Activated T-cell treated with anti-CD3 and anti-CD28 coated beads for 1 hour (primary cell): ENCODE data around the gene PRKG1.

Experiments used
- DNase-seq: peaks from one replicate; pipeline ENCODE4 v3.0.0-alpha.2; 2020; ENCODE audit warnings: low read depth

Gene PRKG1

DNA sequence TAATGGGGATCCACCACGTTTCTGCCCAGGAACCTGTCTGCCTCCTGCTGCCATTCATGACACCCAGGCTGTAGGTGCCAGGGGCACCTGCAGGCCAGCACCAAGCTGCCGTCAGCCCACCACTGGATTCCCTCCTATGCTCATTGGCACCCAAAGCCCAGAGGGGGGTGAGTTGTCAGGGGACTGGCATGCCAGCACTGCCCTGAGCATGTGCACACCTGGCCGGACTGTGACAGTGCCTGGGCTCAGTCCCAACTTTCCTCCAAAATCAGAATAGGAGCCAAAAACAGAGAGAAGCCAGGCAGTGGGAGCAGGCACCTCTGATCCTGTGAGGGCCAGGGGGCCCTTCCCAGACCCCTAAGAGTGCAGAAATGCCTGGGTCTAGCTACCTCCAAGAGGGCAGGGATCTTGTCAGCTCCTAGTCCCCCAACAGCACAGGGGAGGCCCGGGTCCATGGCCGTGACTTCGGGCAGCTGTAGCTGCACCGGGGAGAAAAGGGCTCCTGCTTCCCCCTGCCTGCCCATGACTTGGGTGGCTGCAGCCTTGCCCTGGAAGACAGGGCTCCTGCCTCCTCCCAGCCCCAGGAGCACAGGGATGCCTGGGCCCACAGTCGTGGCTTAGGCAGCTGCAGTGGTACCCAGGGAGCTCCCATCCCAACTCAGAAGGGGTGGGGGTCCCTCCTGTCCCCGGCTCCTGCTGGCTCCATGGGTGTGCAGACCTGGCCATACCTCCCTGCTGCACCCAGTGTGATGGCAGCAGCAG, 990.0 kb downstream of the PRKG1 start:
- no peak for DNase-seq

DNA sequence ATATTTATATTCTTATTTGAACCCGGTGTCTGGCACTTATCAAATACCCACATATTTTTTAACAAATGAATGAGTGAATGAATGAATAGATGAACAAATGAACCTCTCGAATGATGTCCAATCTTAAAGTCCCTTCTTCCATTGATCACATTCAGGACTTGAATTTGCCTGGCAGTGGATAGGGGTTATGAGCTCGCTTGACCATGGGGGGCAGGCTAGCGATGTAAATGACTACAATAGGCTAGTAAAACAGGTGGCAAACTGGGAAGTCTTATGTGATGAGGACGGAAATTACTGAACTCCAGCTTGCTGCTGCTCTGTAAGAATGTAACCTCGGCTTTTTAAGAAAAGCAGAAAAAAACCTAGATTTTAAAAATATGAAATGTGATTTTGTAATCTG, 992.1 kb downstream of the PRKG1 start:
- no peak for DNase-seq

DNA sequence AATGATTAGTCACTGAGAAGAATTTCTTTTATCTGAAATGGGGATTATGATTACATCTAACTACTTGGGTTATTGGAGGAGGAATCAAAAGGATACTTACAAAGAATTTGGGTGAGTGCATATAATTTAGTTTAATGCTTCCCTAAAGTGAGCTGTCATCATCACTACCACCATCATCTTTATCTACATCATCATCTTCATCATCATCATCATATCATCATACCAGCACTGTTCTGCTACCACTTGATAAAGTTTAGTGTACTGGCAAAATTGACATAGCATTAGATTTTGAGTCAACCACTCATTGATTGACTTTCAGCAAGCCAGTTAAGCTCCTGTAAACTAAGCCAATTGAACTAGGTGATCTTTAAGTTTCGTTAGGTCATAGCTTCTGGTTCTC, 994.2 kb downstream of the PRKG1 start:
- DNase-seq: no peak

DNA sequence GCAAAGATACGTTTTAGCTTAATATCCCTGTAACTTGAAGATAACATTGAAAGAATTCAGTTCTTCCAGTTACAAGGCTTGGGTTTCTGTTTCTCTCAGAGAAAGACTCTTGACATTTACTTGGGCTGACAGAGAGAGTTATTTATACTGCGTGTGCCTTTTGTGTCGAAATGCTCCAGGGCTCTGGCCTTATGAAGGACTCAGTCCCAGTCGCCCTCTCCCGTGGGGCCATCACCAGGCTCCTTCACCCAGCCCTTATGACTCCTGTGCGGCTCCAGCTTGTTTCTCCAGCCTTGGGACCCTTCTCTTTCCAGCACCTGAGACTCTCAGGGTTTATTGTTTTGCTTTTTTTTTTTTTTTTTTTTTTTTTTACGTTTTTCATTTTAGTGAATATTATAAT, 997.5 kb downstream of the PRKG1 start:
- no peak for DNase-seq

DNA sequence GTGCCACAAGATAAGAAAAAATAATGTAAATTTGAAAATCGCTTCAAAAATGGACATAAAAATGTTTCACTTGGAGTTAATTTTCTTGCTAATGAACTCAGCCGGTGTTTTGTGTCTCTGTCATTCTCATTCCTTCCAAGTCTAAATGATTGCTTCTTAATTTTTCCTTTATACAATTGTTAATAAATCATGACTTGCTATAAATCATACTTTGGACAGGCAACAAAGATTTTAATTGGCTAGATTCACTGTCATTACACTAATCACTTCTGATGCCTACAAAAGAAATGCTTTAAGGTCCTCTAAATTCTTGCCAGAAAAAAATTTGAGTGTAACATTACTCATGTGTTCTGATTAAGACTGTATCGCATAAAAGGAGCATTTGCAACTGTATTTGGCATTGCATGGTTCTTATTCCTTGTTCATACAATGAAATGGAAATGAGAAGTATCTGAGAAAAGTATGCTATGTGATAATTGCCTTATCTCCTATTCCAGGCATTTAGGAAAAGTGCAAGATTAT, 1000.3 kb downstream of the PRKG1 start:
- no peak for DNase-seq

DNA sequence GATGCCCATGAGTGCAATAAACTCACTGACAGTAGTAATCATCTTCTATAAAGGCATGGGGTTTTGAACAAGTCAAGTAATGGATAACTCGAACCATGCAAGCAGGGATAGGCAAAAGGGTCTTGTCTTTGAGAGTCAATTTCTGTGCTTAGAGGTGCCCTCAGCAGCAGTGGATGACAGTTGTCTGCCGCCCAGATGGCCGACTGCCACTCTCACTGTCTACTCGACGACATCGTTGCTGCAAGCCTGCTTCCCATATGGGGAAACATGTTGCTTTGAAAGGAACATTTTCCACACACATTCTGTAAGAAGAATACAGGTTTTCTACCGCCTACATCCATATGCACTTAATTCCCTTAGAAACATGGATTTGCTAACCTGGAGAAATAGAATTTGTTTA, 1003.5 kb downstream of the PRKG1 start:
- no peak for DNase-seq

DNA sequence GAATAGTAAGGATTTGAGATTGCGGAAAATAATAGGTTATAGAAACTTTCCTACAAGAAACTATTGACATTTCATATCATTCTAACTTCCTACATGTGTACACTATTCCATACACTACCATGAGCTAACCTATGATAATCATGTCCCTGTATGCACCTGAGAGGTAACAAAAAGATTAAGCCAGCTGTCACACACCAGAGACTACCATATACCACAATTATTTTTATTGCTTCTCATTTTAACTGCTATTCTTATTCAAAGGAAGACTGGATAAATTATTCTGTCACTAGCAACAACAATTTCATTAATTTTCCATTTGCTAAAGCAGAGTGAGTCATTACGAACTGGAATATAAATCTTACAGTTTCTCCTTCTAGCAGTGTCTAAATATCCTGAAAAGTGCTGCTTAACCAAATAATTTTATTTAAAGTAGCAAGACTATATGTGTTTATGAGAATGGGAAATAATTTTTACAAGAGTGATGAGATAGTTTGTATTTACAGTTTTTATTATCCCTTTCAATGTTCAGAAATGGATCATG, 1004.2 kb downstream of the PRKG1 start:
- no peak for DNase-seq

DNA sequence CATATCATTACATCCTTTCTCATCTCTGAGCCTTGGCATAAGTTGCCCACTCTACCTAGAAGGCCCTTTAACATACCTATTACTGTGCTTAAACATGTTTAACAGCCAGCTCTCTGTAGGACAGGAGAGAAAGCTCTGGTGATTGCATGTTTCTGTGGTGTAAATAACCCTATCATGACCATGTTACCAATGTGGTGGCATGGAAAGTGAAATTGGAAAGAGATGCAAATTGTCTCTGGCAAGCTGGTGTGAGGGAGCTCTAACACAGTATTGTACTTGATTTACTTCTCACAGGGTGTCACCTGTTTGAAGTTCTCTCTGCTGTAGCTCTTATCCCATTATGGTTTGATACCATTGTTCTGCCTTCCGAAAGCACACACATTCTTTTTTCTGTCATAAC, 1008.0 kb downstream of the PRKG1 start:
- DNase-seq: no peak

DNA sequence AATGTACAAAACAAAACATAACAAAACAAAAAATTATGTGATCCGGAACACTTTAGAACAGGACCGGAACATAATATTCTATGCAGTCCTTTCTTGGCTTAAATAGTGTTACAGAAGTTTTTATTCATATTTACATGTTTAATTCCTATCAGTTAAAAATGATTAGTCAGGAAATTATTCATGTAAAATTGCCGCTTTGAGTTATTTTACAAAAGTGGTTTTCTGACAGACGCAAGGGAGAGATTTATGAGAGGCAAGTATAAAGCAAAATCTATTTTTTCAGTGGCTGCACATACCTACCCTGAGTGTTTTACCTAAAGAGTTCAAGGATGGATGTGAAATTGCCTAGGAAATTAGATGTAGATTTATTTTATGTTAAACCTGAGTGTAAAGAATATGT, 1009.1 kb downstream of the PRKG1 start:
- no peak for DNase-seq

DNA sequence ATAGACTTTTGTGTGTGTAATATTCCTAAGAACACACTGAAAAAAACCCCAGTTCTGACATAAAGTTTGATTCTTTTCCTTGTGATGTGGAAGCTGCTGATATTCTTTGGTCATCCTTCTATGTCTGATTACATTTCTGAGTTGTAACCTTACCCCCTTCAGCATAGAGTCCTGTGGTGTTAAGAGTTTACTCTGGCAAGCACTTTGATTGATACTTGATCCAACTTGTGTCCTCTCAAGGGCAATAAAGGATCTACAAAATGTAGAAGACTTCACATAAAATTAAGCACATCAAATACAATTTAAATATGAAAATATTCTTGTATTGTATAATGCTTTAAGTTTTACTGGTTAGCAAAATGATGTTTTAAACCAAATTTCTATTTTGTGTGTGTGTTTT, 1018.1 kb downstream of the PRKG1 start:
- DNase-seq: no peak

DNA sequence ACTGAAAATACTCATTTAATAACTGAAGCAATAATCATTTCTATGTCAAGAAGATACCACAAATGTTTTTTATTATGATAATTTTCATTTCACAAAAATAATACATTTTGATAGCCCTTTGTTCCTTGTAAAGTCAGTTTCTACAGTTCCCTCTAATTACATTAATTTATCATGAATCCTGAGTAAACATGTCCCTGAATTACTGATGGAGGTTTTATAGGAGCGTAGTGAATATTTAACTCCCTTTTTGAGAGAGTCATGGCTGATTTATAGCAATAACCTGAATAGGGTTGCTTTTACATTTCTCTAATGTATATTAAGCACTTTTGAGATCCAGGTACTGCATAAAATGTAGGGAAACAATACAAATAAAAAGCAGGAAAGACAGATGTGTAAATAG, 1023.8 kb downstream of the PRKG1 start:
- no peak for DNase-seq

DNA sequence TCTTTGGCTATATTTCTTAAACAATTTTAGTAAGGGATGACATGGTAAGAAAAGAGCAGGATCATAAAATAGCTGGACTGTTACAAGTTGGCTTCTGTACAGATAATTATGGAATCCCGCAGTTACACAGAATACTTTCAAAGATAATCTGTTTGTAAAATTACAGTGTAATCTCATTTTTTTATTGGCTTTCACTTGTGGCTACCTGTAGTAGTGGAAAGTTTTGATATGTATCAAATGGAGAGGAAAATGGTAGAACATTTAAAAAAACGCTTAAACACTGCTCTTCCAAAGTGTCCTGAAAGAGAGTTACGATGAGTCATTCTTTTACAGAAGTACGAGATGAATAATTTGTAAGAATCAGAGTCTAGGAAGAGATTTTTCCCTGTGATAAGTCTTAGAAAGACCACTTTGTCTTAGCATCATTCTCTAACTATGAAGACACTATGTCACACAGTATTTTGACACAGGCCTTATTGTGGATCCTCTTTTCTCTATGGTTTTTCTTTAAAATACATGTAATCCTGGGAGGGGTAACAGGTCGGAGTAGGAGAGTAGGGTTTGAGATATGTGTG, 1024.8 kb downstream of the PRKG1 start:
- no peak for DNase-seq

DNA sequence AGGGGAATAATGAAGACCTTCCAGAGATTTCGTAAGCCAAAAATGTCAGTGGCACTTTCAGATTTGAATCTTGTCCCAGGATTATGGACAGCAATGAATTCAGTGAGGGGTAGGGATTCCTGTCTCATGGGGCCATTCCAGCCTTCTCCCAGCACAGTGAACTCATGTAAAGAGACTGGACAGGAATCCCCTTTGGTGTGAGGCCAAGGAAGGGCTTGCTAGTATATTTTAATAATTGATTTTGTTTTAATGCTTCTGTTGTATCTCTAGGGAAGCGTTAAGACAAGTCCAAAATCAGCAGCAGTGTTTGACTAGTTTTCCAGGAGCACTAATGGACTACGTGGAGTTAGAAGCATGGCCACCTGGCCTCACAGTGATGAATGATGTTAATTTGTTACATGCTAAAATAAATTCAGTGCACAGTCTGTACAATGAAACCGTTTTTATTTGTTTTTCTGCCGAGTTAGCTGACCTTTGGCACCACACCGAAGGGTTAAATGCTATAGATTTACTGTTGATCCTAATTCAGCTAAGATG, 1025.8 kb downstream of the PRKG1 start:
- DNase-seq: no peak

DNA sequence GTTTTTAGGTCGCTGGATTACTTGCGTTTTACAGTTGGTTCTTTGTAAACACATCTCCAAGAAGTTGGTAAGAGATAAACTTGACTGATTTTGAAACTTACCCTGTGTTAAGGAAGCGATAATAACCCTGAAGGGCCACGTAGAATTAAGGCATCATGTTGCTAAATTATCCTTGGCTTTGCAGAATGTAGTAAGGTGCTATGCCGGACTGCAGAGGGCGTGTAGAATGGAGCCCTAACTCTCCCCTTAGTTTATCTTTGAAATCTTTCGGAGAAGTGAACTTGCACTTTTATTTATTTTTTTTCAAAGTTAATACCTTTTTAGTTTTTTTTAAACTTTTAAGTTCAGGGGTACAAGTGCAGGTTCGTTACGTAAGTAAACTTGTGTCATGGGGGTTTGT, 1031.0 kb downstream of the PRKG1 start:
- no peak for DNase-seq

DNA sequence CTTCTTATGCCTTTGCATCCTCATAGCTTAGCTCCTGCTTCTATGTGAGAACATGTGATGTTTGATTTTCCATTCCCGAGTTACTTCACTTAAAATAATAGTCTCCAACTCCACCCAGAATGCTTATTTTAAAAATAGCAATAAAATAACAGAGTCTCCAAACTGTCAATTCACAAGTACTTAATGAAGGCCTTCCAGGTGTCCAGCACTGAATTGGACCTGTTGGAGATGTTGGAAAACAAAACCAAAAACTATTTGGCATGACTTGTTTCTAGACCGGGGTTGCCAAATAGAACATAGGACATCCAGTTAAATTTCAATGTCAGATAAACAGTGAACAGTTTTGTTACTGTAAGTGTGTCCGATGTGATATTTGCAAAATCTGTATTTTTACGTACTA, 1031.7 kb downstream of the PRKG1 start:
- no peak for DNase-seq

DNA sequence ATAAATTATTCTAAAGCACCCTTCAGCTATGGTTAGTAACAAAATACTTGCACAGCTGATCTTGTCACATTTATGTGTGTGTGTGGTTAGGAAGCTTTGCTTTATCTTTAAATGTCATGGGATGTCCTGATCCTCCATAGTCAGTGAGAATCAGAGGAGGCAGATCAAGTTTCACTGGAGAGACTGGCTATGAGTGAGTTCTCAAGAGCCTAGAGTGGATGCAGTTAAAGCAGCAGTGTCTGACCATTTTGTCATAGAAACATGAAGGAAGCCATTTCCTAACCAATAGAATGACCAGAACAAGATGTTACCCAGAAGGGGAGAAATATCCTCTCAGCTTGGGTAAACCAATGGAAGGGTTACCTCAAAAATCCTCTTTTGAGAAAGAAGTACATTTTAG, 1032.6 kb downstream of the PRKG1 start:
- no peak for DNase-seq

DNA sequence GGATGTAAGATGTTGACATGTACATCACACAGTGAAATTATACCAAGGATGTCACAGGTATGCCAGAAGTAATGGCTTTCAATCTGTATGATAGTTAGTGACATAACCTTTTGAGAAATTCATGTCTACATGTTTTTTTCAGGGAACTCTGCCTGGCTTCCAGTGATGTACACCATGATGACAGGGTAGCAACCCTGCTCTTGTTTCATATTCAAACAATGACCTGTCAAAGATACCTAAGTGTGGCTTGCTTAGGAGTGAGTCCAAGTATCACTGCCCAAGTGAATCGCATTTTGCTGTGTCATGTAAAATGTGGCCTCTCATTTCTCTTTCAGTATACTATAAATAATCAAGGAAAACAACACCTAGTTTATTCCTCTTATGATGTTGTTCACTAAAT, 1033.9 kb downstream of the PRKG1 start:
- no peak for DNase-seq

DNA sequence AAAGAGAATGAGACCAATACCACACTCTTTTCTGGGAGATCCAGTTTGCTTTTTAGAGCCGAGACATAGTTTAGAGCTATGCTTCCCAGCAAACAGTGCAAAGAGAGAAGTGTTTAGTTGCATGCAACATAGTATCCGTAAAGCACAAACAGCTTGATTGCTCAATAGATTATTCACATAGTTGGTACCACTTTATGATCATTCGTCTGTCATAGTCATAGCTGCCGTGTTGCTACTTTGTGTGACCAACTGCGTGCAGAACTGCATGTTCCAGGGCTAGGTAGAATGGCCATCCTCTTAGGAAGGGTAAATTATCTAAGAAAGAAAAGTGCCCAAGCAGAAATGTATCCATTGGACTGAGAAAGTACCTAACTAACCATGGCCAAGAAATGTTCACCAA, 1036.3 kb downstream of the PRKG1 start:
- DNase-seq: no peak

DNA sequence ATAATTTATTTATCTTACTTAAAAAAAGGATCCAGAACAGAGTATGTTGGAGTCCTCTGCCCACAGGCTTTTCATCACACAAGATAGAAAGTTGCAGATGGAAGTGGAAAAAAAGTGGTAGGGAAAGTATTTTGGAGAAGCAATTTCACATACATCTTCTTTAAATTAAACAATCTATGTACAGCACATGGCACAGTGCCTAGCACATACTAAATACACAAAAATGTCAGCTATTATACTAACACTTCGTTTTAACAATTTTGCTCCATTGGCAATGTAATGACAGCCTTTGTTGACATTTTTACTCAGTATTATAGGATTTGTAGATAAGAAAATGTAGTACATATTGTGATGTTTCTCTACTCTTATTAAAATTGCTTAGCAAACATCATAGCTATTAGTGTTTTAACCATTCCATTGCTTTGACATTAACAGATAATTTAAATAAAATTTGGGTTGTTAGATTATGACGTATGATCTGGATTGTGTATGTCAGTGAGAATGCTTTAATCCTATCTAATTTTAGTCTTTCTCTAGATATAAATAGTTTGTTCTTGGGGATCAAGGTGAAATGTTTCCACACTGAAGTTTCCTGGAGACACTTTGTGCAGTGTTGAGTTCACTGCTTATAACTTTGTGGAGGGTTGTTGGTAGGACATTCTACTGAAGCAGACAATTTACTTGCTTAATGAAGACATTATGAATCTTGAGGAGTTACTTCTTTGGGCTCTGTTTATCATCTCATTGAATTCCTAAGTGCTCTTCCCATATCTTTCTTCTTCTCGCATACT, 1037.0 kb downstream of the PRKG1 start:
- no peak for DNase-seq

DNA sequence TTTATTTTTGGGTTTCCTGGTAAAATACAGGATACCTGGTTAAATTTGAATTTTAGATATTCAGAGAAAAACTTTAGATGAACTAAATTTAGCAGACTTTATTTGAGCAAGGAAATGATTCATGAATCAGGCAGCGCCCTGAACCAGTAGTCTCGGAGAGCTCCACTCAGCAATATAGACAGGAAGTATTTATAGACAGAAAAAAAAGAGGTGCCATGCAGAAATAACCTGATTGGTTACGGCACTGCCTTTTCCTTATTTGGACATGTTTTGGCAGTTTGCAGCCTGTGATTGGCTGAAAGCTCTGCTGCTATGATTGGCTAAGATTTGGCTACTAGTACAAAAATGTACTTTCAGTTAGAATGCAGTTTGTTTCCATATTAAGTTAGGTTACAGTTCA, 1041.5 kb downstream of the PRKG1 start:
- no peak for DNase-seq

DNA sequence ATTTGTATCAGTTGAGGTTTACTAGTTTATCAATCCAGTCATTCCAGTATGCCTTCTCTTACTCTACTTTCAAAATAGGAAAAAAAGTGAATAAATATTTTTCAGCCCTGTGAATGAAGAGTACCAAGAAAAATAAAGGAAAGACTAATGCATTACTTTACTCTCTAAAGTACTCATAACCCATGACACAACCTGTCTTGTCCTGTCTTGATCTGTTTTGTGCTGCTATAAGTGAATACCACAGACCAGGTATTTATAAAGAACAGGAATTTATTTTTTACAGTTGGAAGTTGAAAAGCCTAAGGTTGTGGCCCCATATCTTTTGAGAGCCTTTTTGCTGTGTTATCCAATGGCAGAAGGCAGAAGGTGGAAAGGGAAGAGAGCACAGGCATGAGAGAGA, 1045.2 kb downstream of the PRKG1 start:
- no peak for DNase-seq

DNA sequence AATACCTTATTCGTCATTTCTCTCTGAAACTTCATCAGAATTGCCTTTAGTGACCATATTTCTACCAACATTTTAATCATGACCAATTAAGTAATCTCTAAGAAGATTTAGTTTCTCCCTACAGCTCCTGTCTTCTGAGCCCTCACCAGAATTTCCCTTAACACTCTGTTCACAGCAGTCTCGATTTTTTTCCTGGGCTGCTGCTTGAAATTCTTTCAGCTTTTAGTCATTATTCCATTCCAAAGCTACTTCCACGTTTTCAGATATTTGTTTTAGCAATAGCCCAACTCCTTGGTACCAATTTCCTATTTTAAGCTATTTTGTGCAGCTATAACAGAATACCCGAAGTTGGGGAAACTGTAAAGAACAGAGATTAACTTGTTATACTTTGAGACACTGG, 1047.4 kb downstream of the PRKG1 start:
- DNase-seq: no peak
